HFFc6 (cell line): ENCODE data around the gene COMMD1. TPM values are rescaled to one million over a fixed set of nuclear protein-coding genes. Genes with fewer than 3 reads are reported as not detected.
A peak's percentile ranks its signal among the peaks of the same experiment; 100 is the strongest.
"Not testable (repeated sequence)": the region's sequence is repeated elsewhere in the genome, so short reads cannot be mapped to it uniquely, and the experiment has no call there.

Experiments used
- DNase-seq: peaks from one replicate; pipeline ENCODE4 v3.0.0-alpha.2; 2018
- H3K27ac Mint-ChIP-seq: 2 replicates; pipeline ENCODE4 v1.8.0; 2020; ENCODE audit warnings: mild to moderate bottlenecking, mixed read lengths
- H3K27me3 Mint-ChIP-seq: 2 replicates; pipeline ENCODE4 v1.8.0; 2021; ENCODE audit warnings: mild to moderate bottlenecking, moderate library complexity, mixed read lengths; ENCODE audit not compliant: insufficient read depth
- H3K36me3 Mint-ChIP-seq: 2 replicates; pipeline ENCODE4 v1.8.0; 2021; ENCODE audit warnings: low read depth, mixed read lengths
- H3K4me1 Mint-ChIP-seq: 2 replicates; pipeline ENCODE4 v1.8.0; 2020; ENCODE audit warnings: low read depth, mixed read lengths
- H3K4me3 Mint-ChIP-seq: 2 replicates; pipeline ENCODE4 v1.8.0; 2020; ENCODE audit warnings: mild to moderate bottlenecking, moderate library complexity, mixed read lengths
- H3K9me3 Mint-ChIP-seq: 2 replicates; pipeline ENCODE4 v1.8.0; 2020; ENCODE audit warnings: mild to moderate bottlenecking, mixed read lengths
- total RNA-seq, 6 experiments: library from RNA; stranded (reverse); fragmentation: NEBNext Ultra II Directional; extraction: Animal tissue kit (Norgen Biotek cat#: 25700); gene quantifications; 2 replicates in 1 of 6; 3 replicates in 5 of 6; pipeline ENCODE4 v1.2.3, GENCODE V29; 2021
- TF ChIP-seq, protein P1 (sequence below): fragments of 200-600 bp; sonication (generic); IDR thresholded peaks from 2 replicates; pipeline ENCODE4 v1.5.0; 2021; ENCODE audit warnings: antibody characterized with exemption, mild to moderate bottlenecking

The COMMD1 gene
- total RNA-seq, 6 experiments from 2014 or later, result 41.1 to 53.6 (median 48.3) TPM

- no peak for DNase-seq
- H3K9me3 Mint-ChIP-seq, result no peaks in the 10 kb centered on the region
- TF ChIP-seq, protein P1, sequence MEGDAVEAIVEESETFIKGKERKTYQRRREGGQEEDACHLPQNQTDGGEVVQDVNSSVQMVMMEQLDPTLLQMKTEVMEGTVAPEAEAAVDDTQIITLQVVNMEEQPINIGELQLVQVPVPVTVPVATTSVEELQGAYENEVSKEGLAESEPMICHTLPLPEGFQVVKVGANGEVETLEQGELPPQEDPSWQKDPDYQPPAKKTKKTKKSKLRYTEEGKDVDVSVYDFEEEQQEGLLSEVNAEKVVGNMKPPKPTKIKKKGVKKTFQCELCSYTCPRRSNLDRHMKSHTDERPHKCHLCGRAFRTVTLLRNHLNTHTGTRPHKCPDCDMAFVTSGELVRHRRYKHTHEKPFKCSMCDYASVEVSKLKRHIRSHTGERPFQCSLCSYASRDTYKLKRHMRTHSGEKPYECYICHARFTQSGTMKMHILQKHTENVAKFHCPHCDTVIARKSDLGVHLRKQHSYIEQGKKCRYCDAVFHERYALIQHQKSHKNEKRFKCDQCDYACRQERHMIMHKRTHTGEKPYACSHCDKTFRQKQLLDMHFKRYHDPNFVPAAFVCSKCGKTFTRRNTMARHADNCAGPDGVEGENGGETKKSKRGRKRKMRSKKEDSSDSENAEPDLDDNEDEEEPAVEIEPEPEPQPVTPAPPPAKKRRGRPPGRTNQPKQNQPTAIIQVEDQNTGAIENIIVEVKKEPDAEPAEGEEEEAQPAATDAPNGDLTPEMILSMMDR, result no peak
- no peak overlapping the region for H3K4me3 Mint-ChIP-seq
- H3K4me1 Mint-ChIP-seq, result no peaks in the 10 kb centered on the region
- H3K36me3 Mint-ChIP-seq, result peaks cover 7% of the 10 kb centered on the region; the same call in 1 of the 2 replicates
- no peak overlapping the region for H3K27ac Mint-ChIP-seq
- no peaks in the 10 kb centered on the region for H3K27me3 Mint-ChIP-seq
Observed at GRCh38 chr2:62001431-62001830, 96.0 kb downstream of the COMMD1 start.

- not testable (repeated sequence) for H3K36me3 Mint-ChIP-seq, H3K27ac Mint-ChIP-seq, H3K9me3 Mint-ChIP-seq, DNase-seq, H3K4me3 Mint-ChIP-seq, H3K4me1 Mint-ChIP-seq, H3K27me3 Mint-ChIP-seq
Observed at GRCh38 chr2:62004428-62004827, 99.0 kb downstream of the COMMD1 start.

GRCh38 chr2:62007555-62007954 is 102.1 kb downstream of the COMMD1 start:
- H3K4me1 Mint-ChIP-seq, result no peaks in the 10 kb centered on the region
- TF ChIP-seq, protein P1, result no peak
- no peak overlapping the region for H3K4me3 Mint-ChIP-seq
- no peak overlapping the region for H3K27ac Mint-ChIP-seq
- no peaks in the 10 kb centered on the region for H3K9me3 Mint-ChIP-seq
- no peak for DNase-seq
- no peaks in the 10 kb centered on the region for H3K27me3 Mint-ChIP-seq
- H3K36me3 Mint-ChIP-seq, result peaks cover 7% of the 10 kb centered on the region; the same call in 1 of the 2 replicates

GRCh38 chr2:62010632-62011256 is 105.3 kb downstream of the COMMD1 start:
- DNase-seq, result no peak

DNA sequence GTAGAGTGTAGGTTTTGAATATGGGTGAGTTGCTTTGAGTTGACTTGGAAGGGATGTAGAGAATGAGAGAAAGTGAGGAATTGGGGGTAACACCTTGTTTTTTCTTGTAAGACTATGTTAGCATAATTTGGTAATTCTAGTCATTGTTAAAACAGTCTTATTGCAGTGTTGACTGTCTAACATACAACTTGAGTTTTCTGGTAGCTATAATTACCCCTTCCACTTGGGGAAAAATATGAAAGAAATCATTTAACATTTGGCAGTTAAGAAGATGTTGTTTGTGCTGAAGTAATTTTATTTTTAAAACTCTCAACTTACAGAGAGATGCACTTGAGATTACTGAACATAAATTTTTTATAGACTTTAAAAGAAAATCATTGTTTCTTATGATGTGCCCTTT is 108.2 kb downstream of the COMMD1 start:
- TF ChIP-seq, protein P1, result no peak
- Mint-ChIP-seq H3K36me3 (no peaks in the 10 kb centered on the region), H3K4me1 (no peaks in the 10 kb centered on the region), H3K4me3 (no peak overlapping the region), H3K27me3 (no peaks in the 10 kb centered on the region), H3K9me3 (no peaks in the 10 kb centered on the region), H3K27ac (no peak overlapping the region)
- DNase-seq, result no peak

More at GRCh38 chr2:62010632-62011256, 105.3 kb downstream of the COMMD1 start:
- Mint-ChIP-seq H3K27ac (no peak overlapping the region), H3K27me3 (no peaks in the 10 kb centered on the region), H3K36me3 (no peaks in the 10 kb centered on the region), H3K4me1 (no peaks in the 10 kb centered on the region), H3K9me3 (no peaks in the 10 kb centered on the region), H3K4me3 (no peak overlapping the region)
- TF ChIP-seq, protein P1, result no peak

DNA sequence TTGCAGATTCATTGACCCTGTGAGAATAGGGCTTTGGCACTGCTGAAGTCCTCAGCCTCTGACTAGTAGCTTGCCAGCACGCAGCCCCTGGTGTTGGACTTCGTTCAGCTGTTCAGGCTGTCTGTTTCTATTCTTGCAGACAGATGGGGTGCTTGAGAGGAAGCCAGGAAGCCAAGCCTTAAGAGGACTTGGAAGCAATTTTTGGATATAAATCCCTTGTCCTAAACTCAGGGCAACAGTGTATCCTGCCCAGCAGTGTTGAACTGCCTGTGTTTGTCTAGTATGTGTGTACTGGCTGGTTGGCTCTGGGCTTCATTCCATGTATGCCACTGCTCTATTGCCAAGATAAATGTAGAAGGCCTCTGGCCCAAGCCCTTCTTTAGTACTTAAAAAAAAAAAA is 108.6 kb downstream of the COMMD1 start:
- Mint-ChIP-seq H3K4me3 (no peak overlapping the region), H3K9me3 (no peaks in the 10 kb centered on the region), H3K27ac (no peak overlapping the region), H3K36me3 (no peaks in the 10 kb centered on the region), H3K27me3 (no peaks in the 10 kb centered on the region), H3K4me1 (no peaks in the 10 kb centered on the region)
- TF ChIP-seq, protein P1, result no peak; the same call in 1 of the 2 replicates
- peak; percentile 21 for DNase-seq
